ENCODE measurements around the gene SLC35D3. TPM values are rescaled to one million over a fixed set of nuclear protein-coding genes. Genes with fewer than 3 reads are reported as not detected.

Gene SLC35D3
- polyA plus RNA-seq, 3 donors: not detected

DNA sequence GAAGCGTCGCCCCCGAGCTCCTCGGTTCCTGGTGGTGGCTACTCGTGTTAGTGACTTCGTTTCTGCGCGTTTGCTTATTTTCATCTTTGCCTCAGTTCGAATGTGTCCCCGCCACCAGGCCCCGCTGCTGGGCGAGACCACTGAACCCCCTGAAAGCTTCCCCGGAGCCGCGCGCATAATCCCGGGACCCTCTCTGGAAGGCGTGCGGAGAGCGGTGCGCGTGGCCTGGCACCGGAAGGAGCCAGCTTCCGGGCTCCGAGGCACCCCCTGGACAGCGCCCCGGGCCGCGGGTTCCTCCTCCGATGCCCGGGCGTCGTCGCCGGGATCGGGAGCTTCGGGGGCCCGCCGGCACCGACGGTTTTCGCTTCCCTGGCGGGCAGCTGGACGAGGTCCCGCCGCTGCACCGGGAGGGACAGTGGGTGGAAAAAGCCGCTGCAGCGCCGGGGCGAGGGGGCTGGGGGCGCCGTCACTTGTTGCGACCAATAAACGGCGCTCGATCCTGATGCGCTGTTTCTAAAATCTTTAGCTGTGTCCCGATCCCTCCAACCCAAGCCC is 643 bp upstream of the SLC35D3 start:
- Histone ChIP-seq H3K4me2 (replicated peaks; ENCODE audit: extremely low read depth, low read length, poor library complexity, severe bottlenecking) (peak overlapping the region; percentile 79), H3K36me3 (replicated peaks in 1 of 2; ENCODE audit: control insufficient read depth in 1 of 2, insufficient read depth in 2 of 2, low read length in 2 of 2) (no peaks in the 10 kb centered on the region), H3K9ac (ENCODE audit: insufficient read depth, low read length, poor library complexity, severe bottlenecking) (peak overlapping the region; percentile 27), H3K9me3 (replicated peaks in 1 of 2; ENCODE audit: control insufficient read depth in 1 of 2, insufficient read depth in 1 of 2, low read length in 2 of 2) (peaks cover 0 to 28% of the 10 kb centered on the region in 2 donors), H3K4me3 (replicated peaks in 1 of 3; ENCODE audit: low read depth in 2 of 3, low read length in 3 of 3) (peak overlapping the region; percentile 28 to 74 (median 28)), H4K20me1 (ENCODE audit: insufficient read depth, low read length) (no peaks in the 10 kb centered on the region), H3K27me3 (ENCODE audit: control insufficient read depth in 2 of 2, insufficient read depth in 2 of 2, low read length in 2 of 2) (peaks cover 55 to 79% of the 10 kb centered on the region in 2 donors), H3K4me1 (ENCODE audit: control insufficient read depth in 1 of 2, insufficient read depth in 2 of 2, low read length in 2 of 2) (peaks cover 34 to 41% of the 10 kb centered on the region in 2 donors), H3K27ac (ENCODE audit: low read depth in 1 of 2, low read length in 2 of 2) (no peak overlapping the region), H2AFZ (ENCODE audit: insufficient read depth, low read depth, low read length, poor library complexity, severe bottlenecking) (peak overlapping the region; percentile 59), H3K79me2 (ENCODE audit: insufficient read depth, low read length) (no peaks in the 10 kb centered on the region)
- Mint-ChIP-seq H3K27ac (peak overlapping the region in 2 of 7 donors; percentile 36 to 66), H3K36me3 (peaks cover 3 to 12% of the 10 kb centered on the region in 2 donors), H3K27me3 (ENCODE audit: low read depth in 3 of 3) (peaks cover 75 to 87% (median 75%) of the 10 kb centered on the region in 3 donors), H3K4me1 (peaks cover 35% of the 10 kb centered on the region), H3K4me3 (peak overlapping the region; percentile 79 to 92), H3K9me3 (peaks cover 0 to 20% (median 14%) of the 10 kb centered on the region in 7 donors)
- no peak for DNase-seq
- TF ChIP-seq, protein P1, sequence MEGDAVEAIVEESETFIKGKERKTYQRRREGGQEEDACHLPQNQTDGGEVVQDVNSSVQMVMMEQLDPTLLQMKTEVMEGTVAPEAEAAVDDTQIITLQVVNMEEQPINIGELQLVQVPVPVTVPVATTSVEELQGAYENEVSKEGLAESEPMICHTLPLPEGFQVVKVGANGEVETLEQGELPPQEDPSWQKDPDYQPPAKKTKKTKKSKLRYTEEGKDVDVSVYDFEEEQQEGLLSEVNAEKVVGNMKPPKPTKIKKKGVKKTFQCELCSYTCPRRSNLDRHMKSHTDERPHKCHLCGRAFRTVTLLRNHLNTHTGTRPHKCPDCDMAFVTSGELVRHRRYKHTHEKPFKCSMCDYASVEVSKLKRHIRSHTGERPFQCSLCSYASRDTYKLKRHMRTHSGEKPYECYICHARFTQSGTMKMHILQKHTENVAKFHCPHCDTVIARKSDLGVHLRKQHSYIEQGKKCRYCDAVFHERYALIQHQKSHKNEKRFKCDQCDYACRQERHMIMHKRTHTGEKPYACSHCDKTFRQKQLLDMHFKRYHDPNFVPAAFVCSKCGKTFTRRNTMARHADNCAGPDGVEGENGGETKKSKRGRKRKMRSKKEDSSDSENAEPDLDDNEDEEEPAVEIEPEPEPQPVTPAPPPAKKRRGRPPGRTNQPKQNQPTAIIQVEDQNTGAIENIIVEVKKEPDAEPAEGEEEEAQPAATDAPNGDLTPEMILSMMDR (IDR thresholded peaks at IDR 0.05): no peak
- 1% methylated on average over 57 of the region's 59 CpGs for WGBS (ENCODE audit: insufficient coverage)
- intact Hi-C loops (cut with micrococcal nuclease): no loop called here

DNA sequence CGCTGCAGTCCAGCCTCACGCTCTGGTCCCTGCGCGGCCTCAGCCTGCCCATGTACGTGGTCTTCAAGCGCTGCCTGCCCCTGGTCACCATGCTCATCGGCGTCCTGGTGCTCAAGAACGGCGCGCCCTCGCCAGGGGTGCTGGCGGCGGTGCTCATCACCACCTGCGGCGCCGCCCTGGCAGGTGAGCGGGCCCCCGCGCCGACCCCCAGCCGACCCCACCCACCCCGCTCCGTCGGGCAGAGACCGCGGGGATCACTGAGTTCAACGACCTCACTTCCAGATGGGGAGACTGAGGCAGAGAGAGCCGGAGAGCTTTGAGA is 545 bp downstream of the SLC35D3 start:
- peaks cover 55 to 81% of the 10 kb centered on the region in 2 donors for H3K27me3 ChIP-seq (ENCODE audit: control insufficient read depth in 2 of 2, insufficient read depth in 2 of 2, low read length in 2 of 2)
- Mint-ChIP-seq H3K4me1 (peaks cover 35% of the 10 kb centered on the region), H3K4me3 (peak overlapping the region; percentile 75 to 88), H3K36me3 (peaks cover 0 to 10% of the 10 kb centered on the region in 2 donors), H3K27ac (peak overlapping the region in 1 of 7 donors; percentile 42), H3K9me3 (peaks cover 0 to 20% (median 14%) of the 10 kb centered on the region in 7 donors), H3K27me3 (ENCODE audit: low read depth in 3 of 3) (peaks cover 72 to 89% (median 76%) of the 10 kb centered on the region in 3 donors)
- no peaks in the 10 kb centered on the region for H3K79me2 ChIP-seq (ENCODE audit: insufficient read depth, low read length)
- DNase-seq: no peak
- H4K20me1 ChIP-seq (ENCODE audit: insufficient read depth, low read length): no peaks in the 10 kb centered on the region
- TF ChIP-seq, protein P1 (IDR thresholded peaks at IDR 0.05): no peak
- H3K4me1 ChIP-seq (ENCODE audit: control insufficient read depth in 1 of 2, insufficient read depth in 2 of 2, low read length in 2 of 2): peaks cover 34 to 41% of the 10 kb centered on the region in 2 donors
- H3K4me3 ChIP-seq (replicated peaks in 1 of 3; ENCODE audit: low read depth in 2 of 3, low read length in 3 of 3): peak overlapping the region in 1 of 3 experiments; percentile 74
- H3K9ac ChIP-seq (ENCODE audit: insufficient read depth, low read length, poor library complexity, severe bottlenecking): no peak overlapping the region
- intact Hi-C loops (cut with micrococcal nuclease): no loop called here
- H3K36me3 ChIP-seq (replicated peaks in 1 of 2; ENCODE audit: control insufficient read depth in 1 of 2, insufficient read depth in 2 of 2, low read length in 2 of 2): no peaks in the 10 kb centered on the region
- 0% methylated on average over 19 of the region's 29 CpGs for WGBS (ENCODE audit: insufficient coverage)
- peak overlapping the region; percentile 59 for H2AFZ ChIP-seq (ENCODE audit: insufficient read depth, low read depth, low read length, poor library complexity, severe bottlenecking)
- peaks cover 0 to 28% of the 10 kb centered on the region in 2 donors for H3K9me3 ChIP-seq (replicated peaks in 1 of 2; ENCODE audit: control insufficient read depth in 1 of 2, insufficient read depth in 1 of 2, low read length in 2 of 2)
- H3K27ac ChIP-seq (ENCODE audit: low read depth in 1 of 2, low read length in 2 of 2): no peak overlapping the region
- H3K4me2 ChIP-seq (replicated peaks; ENCODE audit: extremely low read depth, low read length, poor library complexity, severe bottlenecking): peak overlapping the region; percentile 79
